C4-2B (cell line): Measurements from ENCODE around the gene GTSE1.

Experiments
- CTCF ChIP-seq: fragments of 450-650 bp; conservative IDR thresholded peaks from 2 replicates; pipeline ENCODE4 v1.5.1; 2017; ENCODE audit warnings: mild to moderate bottlenecking
- ZFX ChIP-seq: fragments of 450-650 bp; IDR thresholded peaks from 2 replicates; pipeline ENCODE4 v1.6.1; 2017

GRCh38 chr22:46286941-46287872 lies 9.5 kb upstream of the GTSE1 start:
- TF ChIP-seq CTCF: no peak
- TF ChIP-seq ZFX: no peak
